Vagina (tissue), 2 donors: ENCODE results near the gene ASB14.

ENCODE experiments used
- CTCF ChIP-seq, 3 experiments: fragments of 450-650 bp in 2 of 3; fragments of 200-600 bp in 1 of 3; sonication (generic) in 1 of 3; IDR thresholded peaks; one replicate each; pipeline ENCODE4 v1.5.1; 2017 to 2019; ENCODE audit warnings: antibody characterized with exemption in 3 of 3, mild to moderate bottlenecking in 2 of 3, moderate library complexity in 2 of 3
- POLR2A ChIP-seq, 2 donors: fragments of 450-650 bp; IDR thresholded peaks; one replicate each; pipeline ENCODE4 v1.6.1; 2017; ENCODE audit warnings: antibody characterized with exemption in 2 of 2, mild to moderate bottlenecking in 2 of 2, moderate library complexity in 2 of 2
- POLR2AphosphoS5 ChIP-seq, 2 donors: sonication (generic); formaldehyde crosslinking; IDR thresholded peaks; one replicate each; pipeline ENCODE4 v1.9.0; 2017; ENCODE audit warnings: antibody characterized with exemption in 2 of 2, mild to moderate bottlenecking in 2 of 2, low read depth in 1 of 2; ENCODE audit not compliant: insufficient read depth in 1 of 2

- no peak for TF ChIP-seq CTCF (IDR thresholded peaks at IDR 0.05)
- no peak for TF ChIP-seq POLR2A (IDR thresholded peaks at IDR 0.05)
- no peak for TF ChIP-seq POLR2AphosphoS5 (IDR thresholded peaks at IDR 0.05; ENCODE audit: insufficient read depth in 1 of 2, low read depth in 1 of 2)
Observed at GRCh38 chr3:57292159-57292896, at the start of gene ASB14.
